Measurements from ENCODE around the gene ERCC5.

DNA sequence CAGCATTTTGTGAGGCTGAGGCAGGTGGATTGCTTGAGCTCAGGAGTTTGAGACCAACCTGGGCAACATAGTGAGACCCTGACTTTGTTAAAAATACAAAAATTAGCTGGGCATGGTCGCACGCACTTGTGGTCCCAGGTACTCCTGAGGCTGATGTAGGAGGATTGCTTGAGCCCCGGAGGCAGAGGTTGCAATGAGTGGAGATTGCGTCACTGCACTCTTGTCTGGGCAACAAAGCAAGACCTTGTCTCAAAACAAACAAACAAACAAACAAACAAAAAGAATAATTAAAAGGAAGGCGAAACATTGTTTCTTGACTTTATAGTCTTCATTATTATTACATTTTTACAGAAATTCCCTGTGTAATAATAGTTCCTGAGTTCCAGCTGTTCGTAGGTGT is 31.0 kb upstream of the ERCC5 start:
- no peak for TF ChIP-seq TCF3 (CRISPR knock-in tag; IDR thresholded peaks at IDR 0.05)
- TF ChIP-seq KAT7 (CRISPR knock-in tag; IDR thresholded peaks at IDR 0.05; ENCODE audit: borderline replicate concordance), result no peak
- TF ChIP-seq, protein P1, sequence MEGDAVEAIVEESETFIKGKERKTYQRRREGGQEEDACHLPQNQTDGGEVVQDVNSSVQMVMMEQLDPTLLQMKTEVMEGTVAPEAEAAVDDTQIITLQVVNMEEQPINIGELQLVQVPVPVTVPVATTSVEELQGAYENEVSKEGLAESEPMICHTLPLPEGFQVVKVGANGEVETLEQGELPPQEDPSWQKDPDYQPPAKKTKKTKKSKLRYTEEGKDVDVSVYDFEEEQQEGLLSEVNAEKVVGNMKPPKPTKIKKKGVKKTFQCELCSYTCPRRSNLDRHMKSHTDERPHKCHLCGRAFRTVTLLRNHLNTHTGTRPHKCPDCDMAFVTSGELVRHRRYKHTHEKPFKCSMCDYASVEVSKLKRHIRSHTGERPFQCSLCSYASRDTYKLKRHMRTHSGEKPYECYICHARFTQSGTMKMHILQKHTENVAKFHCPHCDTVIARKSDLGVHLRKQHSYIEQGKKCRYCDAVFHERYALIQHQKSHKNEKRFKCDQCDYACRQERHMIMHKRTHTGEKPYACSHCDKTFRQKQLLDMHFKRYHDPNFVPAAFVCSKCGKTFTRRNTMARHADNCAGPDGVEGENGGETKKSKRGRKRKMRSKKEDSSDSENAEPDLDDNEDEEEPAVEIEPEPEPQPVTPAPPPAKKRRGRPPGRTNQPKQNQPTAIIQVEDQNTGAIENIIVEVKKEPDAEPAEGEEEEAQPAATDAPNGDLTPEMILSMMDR (IDR thresholded peaks at IDR 0.05 in 2 of 3, conservative IDR thresholded peaks at IDR 0.05 in 1 of 3; ENCODE audit: insufficient read depth in 2 of 3, low read depth in 1 of 3, low read length in 3 of 3), result no peak
- no peak for TF ChIP-seq JUN (IDR thresholded peaks at IDR 0.05; ENCODE audit: borderline replicate concordance, low read depth, low read length)
- no peak for TF ChIP-seq JUN (CRISPR knock-in tag; IDR thresholded peaks at IDR 0.05; ENCODE audit: borderline replicate concordance)
- TF ChIP-seq ATF7 (IDR thresholded peaks at IDR 0.05), result no peak

Measured in K562 (cell line).